Left cardiac atrium (tissue), 4 donors: Measurements from ENCODE around the gene UTP11. TPM values are rescaled to one million over a fixed set of nuclear protein-coding genes. Genes with fewer than 3 reads are reported as not detected.

Experiments
- ATAC-seq, 2 donors: fragments of 200-7000 bp; cut with Tn5 transposase; one replicate each; pipeline ENCODE4 v1.9.1; 2020; ENCODE audit warnings: mild to moderate bottlenecking in 2 of 2, moderate library complexity in 2 of 2
- DNase-seq: peaks from one replicate; pipeline ENCODE4 v3.0.0-alpha.2; 2020
- intact Hi-C, 2 donors: fragments of 100-400 bp; cut with DNase I; formaldehyde crosslinking; loops; one replicate each; pipeline versions ENCODE4 v1.14.1 to v1.15.1; 2022 to 2023
- total RNA-seq, 2 donors: library from RNA; stranded (reverse); fragmentation: NEBNext Ultra II Directional; extraction: Animal tissue kit (Norgen Biotek cat#: 25700); gene quantifications; one replicate each; pipeline ENCODE4 v1.2.1, GENCODE V29; 2021
- donor health status: DM: no; HTN: yes; CAD: no.
- donor health status: DM: no; HTN: yes; CAD: no; lungs with severe emphysema.
- donor health status: DM: yes; HTN: yes; CAD: no.
- donor health status: Dilated cardiomyopathy.

The UTP11 gene
- total RNA-seq, 2 donors from 2014 or later = 24.7 to 37.8 TPM

- intact Hi-C loops = no loop called here
- DNase-seq (no peak), ATAC-seq (peak in 1 of 2 donors; percentile 31)
These were observed 48.0 kb downstream of the UTP11 start for GRCh38 chr1:38060498-38060897.

GRCh38 chr1:38061290-38061689 is 48.8 kb downstream of the UTP11 start:
- ATAC-seq (no peak), DNase-seq (no peak)
- intact Hi-C loops = no loop called here

- intact Hi-C loops = no loop called here
- ATAC-seq (no peak), DNase-seq (no peak)
These were observed 49.4 kb downstream of the UTP11 start for GRCh38 chr1:38061883-38062328.

GRCh38 chr1:38062361-38063288 is 50.1 kb downstream of the UTP11 start:
- no peak for ATAC-seq
- intact Hi-C loops = no loop called here
- DNase-seq = no peak

DNA sequence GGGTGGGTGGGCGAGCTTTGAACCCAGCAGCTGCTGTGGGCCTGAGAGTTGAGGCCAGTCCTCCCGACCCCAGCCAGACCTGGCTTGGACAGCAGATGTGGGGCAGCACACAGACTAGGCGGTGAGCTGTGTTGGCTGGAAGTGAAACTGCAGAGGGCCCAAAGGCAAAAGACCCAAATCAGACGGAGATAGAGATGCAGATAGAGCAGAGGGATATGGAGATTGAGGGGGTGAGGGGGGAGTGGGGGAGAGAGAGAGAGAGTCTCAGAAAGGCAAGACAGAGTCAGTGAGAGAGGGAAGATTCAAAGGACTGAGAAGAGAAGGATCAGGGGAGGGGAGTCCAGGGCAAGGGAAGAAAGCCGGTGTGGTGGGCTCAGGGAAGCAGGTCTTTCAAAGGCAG is 51.1 kb downstream of the UTP11 start:
- ATAC-seq = no peak
- intact Hi-C loops = no loop called here
- DNase-seq = no peak

GRCh38 chr1:38064197-38064903 is 51.8 kb downstream of the UTP11 start:
- intact Hi-C loops = no loop called here
- peak in 1 of 2 donors; percentile 68 for ATAC-seq

GRCh38 chr1:38068220-38068979 is 55.9 kb downstream of the UTP11 start:
- intact Hi-C loops = no loop called here
- DNase-seq (no peak), ATAC-seq (no peak)

More at GRCh38 chr1:38064197-38064903, 51.8 kb downstream of the UTP11 start:
- DNase-seq = no peak

- ATAC-seq = no peak
- intact Hi-C loops = no loop called here
- DNase-seq = no peak
These were observed 56.4 kb downstream of the UTP11 start for GRCh38 chr1:38068980-38069340.

DNA sequence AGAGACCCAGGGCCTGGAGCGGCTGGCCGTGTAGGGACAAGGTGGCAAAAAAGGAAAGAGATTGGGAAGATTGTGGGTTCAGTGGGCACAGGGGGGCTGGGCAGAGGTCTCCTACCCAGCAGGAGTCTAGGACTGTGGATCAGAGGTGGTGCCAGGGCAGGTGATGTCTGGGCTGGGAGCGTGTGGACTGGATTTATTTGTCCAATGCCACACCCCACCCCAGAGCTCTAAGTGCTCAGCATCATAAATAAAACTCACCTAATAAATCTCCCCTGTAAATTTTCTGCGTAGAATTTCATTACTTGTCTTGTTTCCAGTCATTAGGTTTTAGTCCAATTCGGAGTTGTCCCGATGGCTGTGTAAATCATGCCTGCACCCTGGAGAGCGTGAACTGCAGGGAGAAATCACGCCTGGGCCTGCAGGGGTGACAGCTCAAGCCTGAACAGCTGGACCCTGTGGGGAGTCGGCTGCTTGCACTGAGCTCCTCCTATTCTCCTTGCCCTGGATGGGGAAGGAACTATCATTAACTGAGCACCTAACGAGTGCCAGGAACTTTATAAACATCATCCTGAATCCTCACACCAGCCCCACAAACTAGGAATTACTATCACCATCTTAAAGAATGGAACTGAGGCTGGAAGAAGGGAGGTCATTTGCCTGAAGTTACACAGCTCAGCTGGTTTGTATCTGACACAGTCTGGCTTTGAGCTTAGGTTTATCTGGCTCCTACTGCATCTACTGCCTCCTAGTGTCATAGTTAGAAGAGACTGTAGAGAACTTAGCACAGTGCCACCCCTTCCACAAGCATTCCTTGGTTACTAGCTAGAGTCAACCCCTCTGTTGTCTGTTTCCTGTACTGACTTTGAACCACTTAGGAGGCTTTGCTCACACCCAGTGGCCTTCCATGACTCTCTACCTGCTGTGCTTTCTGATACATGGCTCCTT is 59.0 kb downstream of the UTP11 start:
- no peak for ATAC-seq
- intact Hi-C loops = no loop called here
- no peak for DNase-seq

DNA sequence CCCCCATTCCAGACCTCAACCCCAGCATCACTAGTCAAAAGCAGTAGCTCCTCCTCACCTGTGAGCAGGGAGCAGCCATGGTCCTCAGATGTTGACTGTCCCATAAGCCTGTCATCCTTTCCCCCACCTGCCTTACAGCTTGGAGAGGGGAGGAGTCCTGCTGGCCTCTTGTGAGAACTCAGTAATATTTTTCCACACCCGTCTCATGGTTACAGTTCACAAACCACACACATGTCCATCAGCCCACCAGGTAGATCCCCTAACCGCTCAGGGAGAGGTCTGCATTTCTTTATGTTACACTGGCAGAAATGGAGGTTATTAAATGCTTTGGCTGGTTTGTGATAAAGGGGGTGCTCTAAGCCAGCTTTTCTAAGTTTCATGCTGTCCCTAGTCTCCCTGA is 60.3 kb downstream of the UTP11 start:
- ATAC-seq (no peak), DNase-seq (no peak)
- intact Hi-C loops = no loop called here

- ATAC-seq = no peak
- no peak for DNase-seq
- intact Hi-C loops = no loop called here
These were observed 61.2 kb downstream of the UTP11 start for GRCh38 chr1:38073534-38074301.

DNA sequence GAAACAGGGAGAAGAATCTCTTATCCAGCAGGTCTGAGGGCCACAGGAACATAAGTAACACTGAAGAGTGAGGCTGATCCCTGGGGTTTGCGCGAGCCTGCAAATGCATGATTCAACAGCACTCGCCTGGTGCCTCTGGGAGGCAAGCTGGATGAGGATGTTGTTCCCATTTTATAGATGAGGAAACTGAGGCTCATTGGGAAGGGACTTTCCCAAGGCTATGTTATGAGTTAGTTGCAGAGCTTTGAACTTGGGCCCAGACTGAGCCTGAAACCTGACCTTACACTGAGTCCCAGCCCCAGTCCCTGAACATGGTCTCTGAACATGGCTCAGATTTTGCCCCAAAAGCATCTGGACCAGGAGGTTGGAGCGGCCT is 61.8 kb downstream of the UTP11 start:
- DNase-seq (no peak), ATAC-seq (no peak)
- intact Hi-C loops = no loop called here

Other genes starting within 250 kb of the UTP11 start
- gene EPHA10, start 247.6 kb upstream of the UTP11 start, total RNA-seq = under 1 TPM; 0.16 to 0.21 TPM
- 1 to 10 TPM; 1.2 to 1.6 TPM for gene MANEAL, start 218.9 kb upstream of the UTP11 start, total RNA-seq
- gene C1orf122, start 204.9 kb upstream of the UTP11 start, total RNA-seq = 10 to 100 TPM; 50.0 to 58.8 TPM
- 1 to 10 TPM; 5.6 to 9.7 TPM for gene YRDC, start 204.5 kb upstream of the UTP11 start, total RNA-seq
- 10 to 100 TPM; 14.9 to 15.5 TPM for gene MTF1, start 153.1 kb upstream of the UTP11 start, total RNA-seq
- gene INPP5B, start 65.7 kb upstream of the UTP11 start, total RNA-seq = 10 to 100 TPM; 13.4 to 19.7 TPM
- 10 to 100 TPM; 27.7 to 36.1 TPM for gene SF3A3, start 22.7 kb upstream of the UTP11 start, total RNA-seq
- gene FHL3, start 7.2 kb upstream of the UTP11 start, total RNA-seq = 10 to 100 TPM in 1 of 2 donors, 1 to 10 TPM in 1; 9.9 to 18.6 TPM
- gene POU3F1, start 34.1 kb downstream of the UTP11 start, total RNA-seq = under 1 TPM in 1 of 2 donors, not detected in 1; 0.09 TPM